NT2/D1 (cell line): ENCODE data around the gene MSRB3.

Experiments
- YY1 ChIP-seq: IDR thresholded peaks from 2 replicates; pipeline ENCODE4 v1.6.1; 2011; ENCODE audit not compliant: insufficient read length, insufficient read depth
- ZNF274 ChIP-seq: IDR thresholded peaks from 2 replicates; pipeline ENCODE4 v1.6.1; 2011; ENCODE audit warnings: mild to moderate bottlenecking, low read depth, low read length

DNA sequence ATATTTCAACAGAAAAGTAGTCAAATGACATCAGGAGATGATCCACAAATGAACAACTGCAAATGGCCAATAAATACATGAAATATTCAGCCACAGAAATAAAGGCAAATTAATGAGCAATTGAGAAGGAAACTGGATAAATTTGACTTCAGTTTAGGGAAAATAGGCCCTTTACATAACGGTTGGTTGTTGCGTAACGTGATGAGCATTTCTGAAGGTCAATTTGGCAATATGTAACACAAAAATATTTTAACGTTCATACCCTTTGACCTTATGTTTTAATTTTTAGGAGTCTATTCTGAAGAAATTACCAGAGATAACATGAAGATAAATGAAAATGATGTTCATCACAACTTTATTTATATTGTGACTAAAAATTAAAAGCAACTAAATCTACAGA is 14.7 kb upstream of the MSRB3 start:
- TF ChIP-seq YY1, result no peak
- no peak for TF ChIP-seq ZNF274
